GM04503 (cell line): Measurements from ENCODE around the gene ATP2A2.
"Not testable (repeated sequence)": the region's sequence is repeated elsewhere in the genome, so short reads cannot be mapped to it uniquely, and the experiment has no call there.

Experiments used
- DNase-seq: peaks from one replicate; pipeline ENCODE4 v3.0.0-alpha.2; 2012; ENCODE audit warnings: low read depth

The ATP2A2 gene

GRCh38 chr12:110343736-110344555 is 62.9 kb downstream of the ATP2A2 start:
- DNase-seq = no peak

DNA sequence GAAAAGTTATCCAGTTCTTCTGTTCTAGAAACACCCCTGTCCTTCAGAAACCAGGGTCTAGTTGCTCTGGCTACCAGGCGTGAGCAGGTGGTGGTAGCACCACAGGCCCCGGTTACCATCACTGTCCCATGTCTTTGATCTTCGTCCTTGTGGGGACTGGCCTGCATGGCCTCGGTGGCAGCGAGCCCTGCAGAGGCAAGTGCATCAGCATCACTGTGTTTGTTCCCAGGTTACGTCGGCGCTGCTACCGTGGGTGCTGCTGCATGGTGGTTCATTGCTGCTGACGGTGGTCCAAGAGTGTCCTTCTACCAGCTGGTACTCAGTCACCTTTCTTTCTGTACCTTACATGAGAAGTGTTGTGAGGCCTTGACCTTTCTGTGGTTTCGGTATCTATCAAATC is 63.6 kb downstream of the ATP2A2 start:
- no peak for DNase-seq

DNA sequence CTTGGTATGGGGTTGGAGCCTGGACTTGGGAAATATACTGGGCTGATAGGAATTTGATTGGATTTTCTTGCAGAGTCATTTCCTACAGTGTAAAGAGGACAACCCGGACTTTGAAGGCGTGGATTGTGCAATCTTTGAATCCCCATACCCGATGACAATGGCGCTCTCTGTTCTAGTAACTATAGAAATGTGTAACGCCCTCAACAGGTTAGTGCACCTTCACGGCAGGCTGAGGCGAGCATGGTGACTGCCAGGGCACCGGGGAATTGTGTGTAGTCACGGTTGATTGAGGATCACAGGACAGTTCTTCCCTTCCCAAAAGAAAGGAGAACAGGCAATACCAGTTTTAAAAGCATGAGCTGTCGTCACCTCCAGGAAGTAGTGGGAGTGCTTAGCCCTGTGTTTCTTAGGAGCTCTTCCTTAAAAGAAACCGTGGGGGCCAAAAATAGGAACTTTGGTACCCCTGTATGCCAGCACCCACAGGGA is 64.2 kb downstream of the ATP2A2 start:
- no peak for DNase-seq

GRCh38 chr12:110345963-110346362 is 64.9 kb downstream of the ATP2A2 start:
- no peak for DNase-seq

DNA sequence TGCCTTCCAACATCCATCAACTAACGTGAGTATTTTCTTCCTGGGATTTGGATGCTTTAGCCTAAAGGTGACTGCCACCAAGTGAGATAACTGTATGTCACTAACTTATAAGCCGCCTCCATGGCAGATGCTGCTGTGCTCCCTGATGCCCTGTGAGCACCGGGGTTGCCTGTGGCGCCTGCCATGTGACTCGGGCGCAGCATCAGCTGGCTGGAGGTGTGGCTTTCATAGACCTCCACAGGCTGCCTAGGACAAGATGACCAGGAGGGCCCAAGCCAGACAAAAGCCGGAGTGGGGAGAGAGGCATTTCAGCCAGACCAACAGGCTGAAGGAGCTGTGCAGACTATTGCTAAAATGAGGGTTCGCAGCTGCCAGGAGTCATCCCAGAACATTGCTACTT is 66.7 kb downstream of the ATP2A2 start:
- DNase-seq = no peak

- no peak for DNase-seq
Measured at GRCh38 chr12:110348431-110349059, 67.5 kb downstream of the ATP2A2 start.

GRCh38 chr12:110349096-110349495 is 68.0 kb downstream of the ATP2A2 start:
- no peak for DNase-seq

DNA sequence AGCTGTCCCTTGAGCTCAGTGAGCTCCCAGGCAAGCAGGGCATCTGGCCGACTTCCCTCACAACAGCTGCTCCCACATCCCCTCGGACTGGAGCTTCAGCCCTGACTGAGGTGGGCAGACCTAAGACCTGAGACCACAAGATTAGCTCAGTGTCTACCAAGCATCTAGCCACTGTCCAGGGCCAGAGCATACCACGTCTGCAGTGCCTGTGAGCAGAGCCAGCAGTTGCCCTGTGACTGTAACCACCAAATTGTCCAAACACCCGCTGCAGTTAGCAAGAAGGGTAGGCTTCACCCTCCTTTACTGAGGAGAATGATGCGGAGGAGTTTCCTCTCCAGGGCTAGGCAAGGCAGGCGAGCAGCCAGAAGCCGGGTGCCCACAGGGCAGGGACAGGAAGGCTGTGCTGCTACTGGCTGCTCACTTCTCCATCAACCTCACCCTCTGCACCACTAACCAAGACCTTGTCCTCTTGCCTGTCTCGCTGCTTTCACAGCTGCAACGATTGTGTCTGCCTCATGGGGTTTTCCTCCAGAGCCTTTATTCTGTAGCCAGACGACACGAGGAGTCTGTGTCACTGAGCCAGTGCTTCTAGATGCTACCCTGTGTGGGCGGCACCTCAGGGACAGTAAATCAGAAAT is 68.6 kb downstream of the ATP2A2 start:
- no peak for DNase-seq

DNA sequence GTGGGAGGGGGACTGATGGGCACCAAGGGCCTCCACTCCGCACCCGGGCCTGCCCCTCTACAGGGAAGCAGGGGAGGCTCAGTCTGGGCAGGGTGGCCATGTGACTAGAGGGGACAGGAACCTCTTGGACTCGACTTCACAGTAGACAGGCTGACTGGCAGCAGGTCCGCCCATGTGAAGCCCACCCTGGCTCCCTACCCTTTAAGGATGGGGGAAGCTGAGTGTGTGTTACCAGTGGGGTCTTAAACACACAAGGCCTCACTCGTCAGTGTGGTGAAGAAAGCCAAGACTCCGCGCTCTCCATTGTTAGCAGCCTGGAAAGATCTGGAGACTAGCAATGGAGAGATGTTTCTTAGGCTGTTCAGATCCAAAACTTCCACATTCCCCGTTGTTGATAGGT is 70.1 kb downstream of the ATP2A2 start:
- DNase-seq = no peak

- DNase-seq = no peak
Measured at GRCh38 chr12:110352401-110352800, 71.4 kb downstream of the ATP2A2 start.

DNA sequence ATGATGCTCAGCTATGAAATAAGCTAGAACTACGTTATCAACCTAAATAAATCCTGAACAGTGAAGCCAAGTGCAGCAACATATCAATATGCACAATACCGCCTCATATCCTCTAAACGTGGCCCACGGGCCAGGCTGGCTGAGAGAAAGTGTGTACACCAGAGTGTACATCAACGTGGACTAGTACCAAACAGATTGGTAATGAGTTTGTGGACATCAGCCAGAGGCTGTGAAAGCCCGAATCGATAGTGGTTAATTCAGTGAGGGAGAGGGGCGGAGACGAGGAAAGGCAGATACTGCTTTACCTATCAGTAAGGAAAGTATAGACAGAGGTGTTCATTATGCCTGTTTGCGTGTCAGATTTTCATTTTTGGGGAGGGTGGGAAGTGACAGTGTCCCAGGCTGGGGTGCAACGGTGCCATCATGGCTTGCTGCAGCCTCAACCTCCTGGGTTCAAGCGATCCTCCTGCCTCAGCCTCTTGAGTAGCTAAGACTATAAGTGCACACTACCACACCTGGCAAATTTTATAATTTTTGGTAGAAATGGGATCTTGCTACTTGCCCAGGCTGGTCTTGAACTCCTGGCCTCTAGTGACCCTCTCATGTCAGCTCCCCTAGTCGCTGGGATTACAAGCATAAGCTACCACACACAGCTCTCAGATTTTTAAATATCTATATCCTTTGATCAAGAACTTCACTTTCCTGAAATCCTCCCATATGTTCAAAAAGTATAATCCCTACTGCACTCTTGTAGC is 72.3 kb downstream of the ATP2A2 start:
- DNase-seq = no peak

- no peak for DNase-seq
Measured at GRCh38 chr12:110354172-110354780, 73.2 kb downstream of the ATP2A2 start.

- DNase-seq = no peak
Measured at GRCh38 chr12:110355073-110355472, 74.0 kb downstream of the ATP2A2 start.

GRCh38 chr12:110358384-110359097 is 77.5 kb downstream of the ATP2A2 start:
- not testable (repeated sequence) for DNase-seq

GRCh38 chr12:110361216-110361615 is 80.2 kb downstream of the ATP2A2 start:
- no peak for DNase-seq

DNA sequence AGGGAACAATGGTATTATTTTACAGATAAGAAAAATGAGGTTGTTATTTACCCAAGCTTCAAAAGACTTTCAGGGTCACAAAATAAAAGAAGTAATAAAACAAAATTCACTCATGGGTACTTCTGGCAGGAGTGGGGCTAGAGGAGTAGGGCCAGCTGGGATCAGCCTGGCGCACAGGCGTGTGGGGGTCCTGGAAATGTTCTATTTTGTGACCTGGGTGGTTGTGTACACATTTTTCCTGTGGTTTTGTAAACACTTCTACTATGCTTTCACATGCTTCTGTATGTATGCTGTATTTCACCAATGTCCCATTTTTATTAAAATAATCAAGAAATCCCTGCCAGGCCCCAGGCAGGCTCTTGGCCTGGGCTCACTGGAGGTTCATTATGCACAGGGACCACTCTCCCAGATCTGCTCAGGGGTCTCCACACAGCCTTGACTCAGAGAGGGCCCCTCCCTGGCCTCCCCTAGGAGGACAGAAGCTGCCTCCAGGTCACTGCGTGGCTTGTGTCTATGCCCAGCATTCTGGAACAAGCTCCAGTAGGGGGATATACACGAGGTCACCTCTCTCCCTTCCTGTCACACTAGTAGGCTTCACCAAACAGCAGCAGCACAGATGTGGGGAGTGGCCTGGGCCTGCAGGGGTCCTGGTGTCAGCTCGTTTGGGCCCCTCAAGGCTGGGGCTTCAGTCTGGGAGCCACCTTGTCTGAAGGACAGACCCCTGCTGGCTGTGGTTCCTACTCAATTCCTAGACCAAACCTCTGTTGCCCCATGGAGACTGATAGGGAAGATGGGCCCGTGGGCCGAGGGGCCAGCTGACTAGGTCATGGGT is 84.7 kb downstream of the ATP2A2 start:
- DNase-seq = no peak

GRCh38 chr12:110366321-110367142 is 85.5 kb downstream of the ATP2A2 start:
- no peak for DNase-seq

GRCh38 chr12:110367181-110367864 is 86.3 kb downstream of the ATP2A2 start:
- DNase-seq = no peak

GRCh38 chr12:110369992-110370391 is 88.9 kb downstream of the ATP2A2 start:
- DNase-seq = no peak
